ENCODE results near the gene OLIG2. TPM values are rescaled to one million over a fixed set of nuclear protein-coding genes. Genes with fewer than 3 reads are reported as not detected.
A peak's percentile ranks its signal among the peaks of the same experiment; 100 is the strongest.

The OLIG2 gene
- total RNA-seq, 2 experiments from 2014 or later, result not detected

DNA sequence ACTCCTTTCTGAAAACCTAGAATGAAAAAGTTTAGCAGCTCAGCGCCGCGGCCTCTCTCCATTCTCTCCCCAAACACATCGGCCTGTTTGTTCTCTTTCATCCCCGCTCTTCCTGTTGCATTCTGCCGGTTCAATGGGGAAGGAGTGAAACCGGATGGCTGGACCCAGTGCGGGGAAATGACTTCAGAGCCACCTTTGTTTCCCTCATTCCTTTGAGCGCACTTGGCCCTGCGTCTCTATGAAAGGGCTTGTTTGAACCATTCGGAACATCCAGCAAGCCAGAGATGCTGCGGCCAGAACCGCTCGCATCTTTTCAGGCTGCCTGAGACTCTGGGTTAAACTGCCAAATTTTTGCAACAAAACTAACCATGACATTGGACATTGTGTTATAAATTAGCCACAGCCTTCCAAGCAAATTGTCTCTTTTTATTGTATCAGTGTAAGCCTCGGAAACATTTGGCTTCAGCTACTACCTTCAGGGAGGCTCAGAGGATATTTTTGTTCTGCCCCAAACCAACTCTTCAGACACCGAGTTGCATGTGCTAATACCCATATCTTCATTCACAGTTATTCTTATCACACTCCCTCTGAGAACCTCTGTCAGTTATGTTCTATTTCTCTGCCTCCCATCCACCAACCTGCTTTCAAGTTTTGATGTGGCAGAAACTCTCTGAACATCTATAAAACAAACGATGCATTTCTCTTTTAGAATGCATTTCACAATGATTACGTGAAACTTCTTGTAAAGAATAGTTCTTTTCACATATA is 39.1 kb downstream of the OLIG2 start:
- Histone ChIP-seq H3K79me2 (ENCODE audit: insufficient read depth, low read depth, low read length) (no peaks in the 10 kb centered on the region), H2AFZ (ENCODE audit: low read length) (no peak overlapping the region), H4K20me1 (ENCODE audit: insufficient read depth, low read length) (no peaks in the 10 kb centered on the region), H3K4me1 (ENCODE audit: insufficient read depth, low read length, poor library complexity, severe bottlenecking) (no peaks in the 10 kb centered on the region), H3K9me2 (ENCODE audit: insufficient read depth, low read length) (no peaks in the 10 kb centered on the region), H3K4me3 (ENCODE audit: low read depth, low read length, poor library complexity, severe bottlenecking) (no peak overlapping the region), H3K4me2 (ENCODE audit: low read length) (no peak overlapping the region), H3K9me3 (ENCODE audit: low read length) (no peaks in the 10 kb centered on the region), H3K27ac (ENCODE audit: low read depth, low read length, poor library complexity, severe bottlenecking) (no peak overlapping the region), H3K36me3 (ENCODE audit: insufficient read depth, low read length) (no peaks in the 10 kb centered on the region)
- TF ChIP-seq, protein P1, sequence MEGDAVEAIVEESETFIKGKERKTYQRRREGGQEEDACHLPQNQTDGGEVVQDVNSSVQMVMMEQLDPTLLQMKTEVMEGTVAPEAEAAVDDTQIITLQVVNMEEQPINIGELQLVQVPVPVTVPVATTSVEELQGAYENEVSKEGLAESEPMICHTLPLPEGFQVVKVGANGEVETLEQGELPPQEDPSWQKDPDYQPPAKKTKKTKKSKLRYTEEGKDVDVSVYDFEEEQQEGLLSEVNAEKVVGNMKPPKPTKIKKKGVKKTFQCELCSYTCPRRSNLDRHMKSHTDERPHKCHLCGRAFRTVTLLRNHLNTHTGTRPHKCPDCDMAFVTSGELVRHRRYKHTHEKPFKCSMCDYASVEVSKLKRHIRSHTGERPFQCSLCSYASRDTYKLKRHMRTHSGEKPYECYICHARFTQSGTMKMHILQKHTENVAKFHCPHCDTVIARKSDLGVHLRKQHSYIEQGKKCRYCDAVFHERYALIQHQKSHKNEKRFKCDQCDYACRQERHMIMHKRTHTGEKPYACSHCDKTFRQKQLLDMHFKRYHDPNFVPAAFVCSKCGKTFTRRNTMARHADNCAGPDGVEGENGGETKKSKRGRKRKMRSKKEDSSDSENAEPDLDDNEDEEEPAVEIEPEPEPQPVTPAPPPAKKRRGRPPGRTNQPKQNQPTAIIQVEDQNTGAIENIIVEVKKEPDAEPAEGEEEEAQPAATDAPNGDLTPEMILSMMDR (conservative IDR thresholded peaks at IDR 0.05; ENCODE audit: low read length), result no peak
- TF ChIP-seq EZH2phosphoT487 (IDR thresholded peaks at IDR 0.05; ENCODE audit: borderline replicate concordance, low read depth, low read length), result no peak
- ChIA-PET POLR2A (interaction anchor here (0.7 kb wide), 1 partner anchor 382 kb away, joined by 3 read pairs; no protein-coding TSS in a partner anchor), CTCF (ENCODE audit: unreplicated experiment) (no interaction called here)
- intact Hi-C loops (cut with micrococcal nuclease; ENCODE audit: unreplicated experiment), result no loop called here
- BruUV-seq (replicated peaks), result no TSS peak
- no peak for DNase-seq (ENCODE audit: low spot score)

DNA sequence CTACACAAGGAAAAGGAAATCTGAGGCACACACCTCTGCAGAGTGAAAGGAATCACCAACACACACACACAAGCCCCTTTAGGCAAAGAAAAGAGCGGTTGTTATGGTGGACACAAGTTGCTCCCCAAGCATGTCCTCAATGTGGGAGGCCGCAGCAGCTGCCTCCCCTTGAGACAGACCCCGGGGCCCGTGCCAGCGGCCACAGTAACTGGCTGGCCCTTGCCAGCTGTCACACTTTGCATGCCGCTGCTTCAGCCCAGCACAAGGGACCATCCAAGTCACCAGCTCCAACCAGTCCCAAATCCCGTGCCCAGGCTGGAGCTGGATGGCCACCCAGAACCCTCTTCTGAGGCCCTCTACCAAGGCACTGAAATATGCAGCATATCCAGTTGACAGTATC is 41.3 kb downstream of the OLIG2 start:
- ChIA-PET CTCF (ENCODE audit: unreplicated experiment) (no interaction called here), POLR2A (no interaction called here)
- no peaks in the 10 kb centered on the region for H3K36me3 ChIP-seq (ENCODE audit: insufficient read depth, low read length)
- H3K27ac ChIP-seq (ENCODE audit: low read depth, low read length, poor library complexity, severe bottlenecking), result no peak overlapping the region
- H4K20me1 ChIP-seq (ENCODE audit: insufficient read depth, low read length), result no peaks in the 10 kb centered on the region
- H3K9me2 ChIP-seq (ENCODE audit: insufficient read depth, low read length), result no peaks in the 10 kb centered on the region
- no peak for TF ChIP-seq EZH2phosphoT487 (IDR thresholded peaks at IDR 0.05; ENCODE audit: borderline replicate concordance, low read depth, low read length)
- TF ChIP-seq, protein P1 (conservative IDR thresholded peaks at IDR 0.05; ENCODE audit: low read length), result no peak
- no peaks in the 10 kb centered on the region for H3K9me3 ChIP-seq (ENCODE audit: low read length)
- H3K4me3 ChIP-seq (ENCODE audit: low read depth, low read length, poor library complexity, severe bottlenecking), result no peak overlapping the region
- H3K79me2 ChIP-seq (ENCODE audit: insufficient read depth, low read depth, low read length), result no peaks in the 10 kb centered on the region
- H3K4me2 ChIP-seq (ENCODE audit: low read length), result no peak overlapping the region
- no peak overlapping the region for H2AFZ ChIP-seq (ENCODE audit: low read length)
- BruUV-seq (replicated peaks), result no TSS peak
- DNase-seq (ENCODE audit: low spot score), result no peak
- intact Hi-C loops (cut with micrococcal nuclease; ENCODE audit: unreplicated experiment), result no loop called here
- no peaks in the 10 kb centered on the region for H3K4me1 ChIP-seq (ENCODE audit: insufficient read depth, low read length, poor library complexity, severe bottlenecking)

DNA sequence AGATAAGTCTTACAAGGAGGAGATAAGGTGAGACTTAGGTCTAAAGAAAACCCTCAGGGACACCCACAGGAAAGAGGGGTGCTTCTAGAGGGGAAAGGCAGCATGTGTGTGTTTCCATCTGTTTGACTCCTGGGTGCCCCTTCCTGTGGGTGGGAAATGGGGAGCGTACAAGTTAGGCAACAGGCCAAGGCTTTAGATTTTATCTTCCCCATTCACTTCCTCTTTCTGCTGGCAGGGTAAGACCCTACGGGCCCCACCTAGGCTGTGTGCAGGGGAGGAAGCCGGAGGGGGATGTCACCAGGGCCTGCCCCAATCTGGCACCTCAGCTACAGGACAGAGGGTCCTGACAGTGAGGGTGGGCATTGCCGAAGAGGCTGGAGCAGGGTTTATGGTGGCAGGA is 41.7 kb downstream of the OLIG2 start:
- Histone ChIP-seq H3K4me1 (ENCODE audit: insufficient read depth, low read length, poor library complexity, severe bottlenecking) (no peaks in the 10 kb centered on the region), H3K4me3 (ENCODE audit: low read depth, low read length, poor library complexity, severe bottlenecking) (no peak overlapping the region), H3K36me3 (ENCODE audit: insufficient read depth, low read length) (no peaks in the 10 kb centered on the region), H3K9me2 (ENCODE audit: insufficient read depth, low read length) (no peaks in the 10 kb centered on the region), H3K9me3 (ENCODE audit: low read length) (no peaks in the 10 kb centered on the region), H4K20me1 (ENCODE audit: insufficient read depth, low read length) (no peaks in the 10 kb centered on the region), H3K4me2 (ENCODE audit: low read length) (no peak overlapping the region), H3K27ac (ENCODE audit: low read depth, low read length, poor library complexity, severe bottlenecking) (no peak overlapping the region), H3K79me2 (ENCODE audit: insufficient read depth, low read depth, low read length) (no peaks in the 10 kb centered on the region), H2AFZ (ENCODE audit: low read length) (no peak overlapping the region)
- intact Hi-C loops (cut with micrococcal nuclease; ENCODE audit: unreplicated experiment), result no loop called here
- ChIA-PET CTCF (ENCODE audit: unreplicated experiment) (no interaction called here), POLR2A (no interaction called here)
- BruUV-seq (replicated peaks), result no TSS peak
- TF ChIP-seq, protein P1 (conservative IDR thresholded peaks at IDR 0.05; ENCODE audit: low read length), result no peak
- no peak for TF ChIP-seq EZH2phosphoT487 (IDR thresholded peaks at IDR 0.05; ENCODE audit: borderline replicate concordance, low read depth, low read length)
- peak; percentile 4 for DNase-seq (ENCODE audit: low spot score)

Data from OCI-LY7 (cell line).